ENCODE data around the gene CABP5. TPM values are rescaled to one million over a fixed set of nuclear protein-coding genes. Genes with fewer than 3 reads are reported as not detected.

Gene CABP5
- total RNA-seq, 1 donor from 2014 or later = not detected

DNA sequence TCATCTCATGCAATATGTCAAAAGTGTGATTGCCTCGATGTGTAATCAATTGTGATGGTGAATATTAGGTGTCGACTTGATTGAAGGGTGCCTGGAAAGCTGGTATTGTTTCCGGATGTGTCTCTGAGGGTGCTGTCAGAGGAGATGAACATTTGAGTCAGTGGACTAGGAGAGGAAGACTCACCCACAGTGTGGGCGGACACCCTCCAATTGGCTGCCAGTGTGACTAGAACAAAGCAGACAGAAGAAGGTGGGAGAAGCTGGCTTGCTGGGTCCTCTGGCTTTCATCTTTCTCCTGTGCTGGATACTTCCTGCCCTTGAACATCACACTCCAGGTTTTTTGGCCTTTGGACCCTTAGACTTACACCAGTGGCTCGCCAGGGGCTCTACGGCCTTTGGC lies 15.5 kb upstream of the CABP5 start:
- H3K9me3 Mint-ChIP-seq = no peaks in the 10 kb centered on the region
- DNase-seq (ENCODE audit: low spot score in 2 of 2, unreplicated experiment in 2 of 2) = no peak
- TF ChIP-seq, protein P1, sequence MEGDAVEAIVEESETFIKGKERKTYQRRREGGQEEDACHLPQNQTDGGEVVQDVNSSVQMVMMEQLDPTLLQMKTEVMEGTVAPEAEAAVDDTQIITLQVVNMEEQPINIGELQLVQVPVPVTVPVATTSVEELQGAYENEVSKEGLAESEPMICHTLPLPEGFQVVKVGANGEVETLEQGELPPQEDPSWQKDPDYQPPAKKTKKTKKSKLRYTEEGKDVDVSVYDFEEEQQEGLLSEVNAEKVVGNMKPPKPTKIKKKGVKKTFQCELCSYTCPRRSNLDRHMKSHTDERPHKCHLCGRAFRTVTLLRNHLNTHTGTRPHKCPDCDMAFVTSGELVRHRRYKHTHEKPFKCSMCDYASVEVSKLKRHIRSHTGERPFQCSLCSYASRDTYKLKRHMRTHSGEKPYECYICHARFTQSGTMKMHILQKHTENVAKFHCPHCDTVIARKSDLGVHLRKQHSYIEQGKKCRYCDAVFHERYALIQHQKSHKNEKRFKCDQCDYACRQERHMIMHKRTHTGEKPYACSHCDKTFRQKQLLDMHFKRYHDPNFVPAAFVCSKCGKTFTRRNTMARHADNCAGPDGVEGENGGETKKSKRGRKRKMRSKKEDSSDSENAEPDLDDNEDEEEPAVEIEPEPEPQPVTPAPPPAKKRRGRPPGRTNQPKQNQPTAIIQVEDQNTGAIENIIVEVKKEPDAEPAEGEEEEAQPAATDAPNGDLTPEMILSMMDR (IDR thresholded peaks at IDR 0.05; ENCODE audit: unreplicated experiment) = no peak
- H3K27ac Mint-ChIP-seq = no peak overlapping the region
- no peaks in the 10 kb centered on the region for H3K36me3 Mint-ChIP-seq
- no peaks in the 10 kb centered on the region for H3K4me1 Mint-ChIP-seq
- no peak overlapping the region for H3K4me3 Mint-ChIP-seq
- H3K27me3 Mint-ChIP-seq (ENCODE audit: low read depth) = peaks cover 30% of the 10 kb centered on the region

GRCh38 chr19:48053856-48054255 lies 10.0 kb upstream of the CABP5 start:
- no peak overlapping the region for H3K4me3 Mint-ChIP-seq
- H3K27ac Mint-ChIP-seq = no peak overlapping the region
- peaks cover 10% of the 10 kb centered on the region for H3K27me3 Mint-ChIP-seq (ENCODE audit: low read depth)
- peaks cover 22% of the 10 kb centered on the region for H3K9me3 Mint-ChIP-seq
- H3K4me1 Mint-ChIP-seq = no peaks in the 10 kb centered on the region
- TF ChIP-seq, protein P1 (IDR thresholded peaks at IDR 0.05; ENCODE audit: unreplicated experiment) = no peak
- no peaks in the 10 kb centered on the region for H3K36me3 Mint-ChIP-seq
- DNase-seq (ENCODE audit: low spot score in 2 of 2, unreplicated experiment in 2 of 2) = no peak

GRCh38 chr19:48053076-48053475 lies 9.2 kb upstream of the CABP5 start:
- Mint-ChIP-seq H3K4me1 (no peaks in the 10 kb centered on the region), H3K27me3 (ENCODE audit: low read depth) (peaks cover 10% of the 10 kb centered on the region), H3K9me3 (peaks cover 25% of the 10 kb centered on the region), H3K4me3 (no peak overlapping the region), H3K36me3 (no peaks in the 10 kb centered on the region), H3K27ac (no peak overlapping the region)
- no peak for DNase-seq (ENCODE audit: low spot score in 2 of 2, unreplicated experiment in 2 of 2)
- TF ChIP-seq, protein P1 (IDR thresholded peaks at IDR 0.05; ENCODE audit: unreplicated experiment) = no peak

DNA sequence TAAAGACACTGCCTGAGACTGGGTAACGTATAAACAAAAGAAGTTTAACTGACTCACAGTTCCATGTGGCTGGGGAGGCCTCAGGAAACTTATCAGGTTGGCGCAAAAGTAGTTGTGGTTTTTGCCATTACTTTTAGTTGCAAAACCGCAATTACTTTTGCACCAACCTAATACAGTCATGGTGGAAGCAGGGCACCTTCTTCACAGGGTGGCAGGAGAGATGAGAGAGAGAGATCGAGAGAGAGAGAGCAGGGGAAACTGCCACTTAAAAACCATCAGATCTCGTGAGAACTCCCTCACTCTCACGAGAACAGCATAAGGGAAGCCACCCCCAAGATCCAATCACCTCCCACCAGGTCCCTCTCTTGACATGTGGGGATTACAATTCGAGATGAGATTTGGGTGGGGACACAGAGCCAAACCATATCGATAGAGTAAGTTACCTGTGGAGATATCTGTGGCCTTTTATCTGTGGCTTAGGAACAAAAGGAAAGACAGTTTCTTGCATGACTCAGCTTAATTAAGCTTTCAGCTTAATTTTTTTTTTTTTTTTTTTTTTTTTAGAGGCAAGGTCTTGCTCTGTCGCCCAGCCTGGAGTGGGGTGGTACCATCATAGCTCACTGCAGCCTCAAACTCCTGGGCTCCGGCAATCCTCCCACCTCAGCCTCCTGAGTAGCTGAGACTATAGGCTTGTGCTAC lies 7.6 kb upstream of the CABP5 start:
- DNase-seq (ENCODE audit: low spot score in 2 of 2, unreplicated experiment in 2 of 2) = no peak
- TF ChIP-seq, protein P1 (IDR thresholded peaks at IDR 0.05; ENCODE audit: unreplicated experiment) = no peak
- Mint-ChIP-seq H3K9me3 (peaks cover 28% of the 10 kb centered on the region), H3K36me3 (no peaks in the 10 kb centered on the region), H3K4me1 (no peaks in the 10 kb centered on the region), H3K27ac (no peak overlapping the region), H3K27me3 (ENCODE audit: low read depth) (peaks cover 12% of the 10 kb centered on the region), H3K4me3 (no peak overlapping the region)

- Mint-ChIP-seq H3K4me3 (no peak overlapping the region), H3K4me1 (no peaks in the 10 kb centered on the region), H3K27me3 (ENCODE audit: low read depth) (peaks cover 27% of the 10 kb centered on the region), H3K27ac (no peak overlapping the region), H3K36me3 (no peaks in the 10 kb centered on the region), H3K9me3 (peaks cover 22% of the 10 kb centered on the region)
- no peak for DNase-seq (ENCODE audit: low spot score in 2 of 2, unreplicated experiment in 2 of 2)
- TF ChIP-seq, protein P1 (IDR thresholded peaks at IDR 0.05; ENCODE audit: unreplicated experiment) = no peak
These were observed 682 bp upstream of the CABP5 start for GRCh38 chr19:48044561-48044960.
